Left cardiac atrium (tissue), 4 donors: ENCODE results near the gene PCBP3. TPM values are rescaled to one million over a fixed set of nuclear protein-coding genes. Genes with fewer than 3 reads are reported as not detected.

Experiments
- ATAC-seq, 2 donors: fragments of 200-7000 bp; cut with Tn5 transposase; one replicate each; pipeline ENCODE4 v1.9.1; 2020; ENCODE audit warnings: mild to moderate bottlenecking in 2 of 2, moderate library complexity in 2 of 2
- DNase-seq: peaks from one replicate; pipeline ENCODE4 v3.0.0-alpha.2; 2020
- intact Hi-C, 2 donors: fragments of 100-400 bp; cut with DNase I; formaldehyde crosslinking; loops; one replicate each; pipeline versions ENCODE4 v1.14.1 to v1.15.1; 2022 to 2023
- total RNA-seq, 2 donors: library from RNA; stranded (reverse); fragmentation: NEBNext Ultra II Directional; extraction: Animal tissue kit (Norgen Biotek cat#: 25700); gene quantifications; one replicate each; pipeline ENCODE4 v1.2.1, GENCODE V29; 2021
- donor health status: DM: no; HTN: yes; CAD: no.
- donor health status: DM: no; HTN: yes; CAD: no; lungs with severe emphysema.
- donor health status: DM: yes; HTN: yes; CAD: no.
- donor health status: Dilated cardiomyopathy.

PCBP3 gene
- total RNA-seq, 2 donors from 2014 or later = 5.8 to 5.9 TPM

- intact Hi-C loops = no loop called here
- no peak for DNase-seq
- no peak for ATAC-seq
Measured at GRCh38 chr21:45737485-45738166, 94.1 kb downstream of the PCBP3 start.

DNA sequence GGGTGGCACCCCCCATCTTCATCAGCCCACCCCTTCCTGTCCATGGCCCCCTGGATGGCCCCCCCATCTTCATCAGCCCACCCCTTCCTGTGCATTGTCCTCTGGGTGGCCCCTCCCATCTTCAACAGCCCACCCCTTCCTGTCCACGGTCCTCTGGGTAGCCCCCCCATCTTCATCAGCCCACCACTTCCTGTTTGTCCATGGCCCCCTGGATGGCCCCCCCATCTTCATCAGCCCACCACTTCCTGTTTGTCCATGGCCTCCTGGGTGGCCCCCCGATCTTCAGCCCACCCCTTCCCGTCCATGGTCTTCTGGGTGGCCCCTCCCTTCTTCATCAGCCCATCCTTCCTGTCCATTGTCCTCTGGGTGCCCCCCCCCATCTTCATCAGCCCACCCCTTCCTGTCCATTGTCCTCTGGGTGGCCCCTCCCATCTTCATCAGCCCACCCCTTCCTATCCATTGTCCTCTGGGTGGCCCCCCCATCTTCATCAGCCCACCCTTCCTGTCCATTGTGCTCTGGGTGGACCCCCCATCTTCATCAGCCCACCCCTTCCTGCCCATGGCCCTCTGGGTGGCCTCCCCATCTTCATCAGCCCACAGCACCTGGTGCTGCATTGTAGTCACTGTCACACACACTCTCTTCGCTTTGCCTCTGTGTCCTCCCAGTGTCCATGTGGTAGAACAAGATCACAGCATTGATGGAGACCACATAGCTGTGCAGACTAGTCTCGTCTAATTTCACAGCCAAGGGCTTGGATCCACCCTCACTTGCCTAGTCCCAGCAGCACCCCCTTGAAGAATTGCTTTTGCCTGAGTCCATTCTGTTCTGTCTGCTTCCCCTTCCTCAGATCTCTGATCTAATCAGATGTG is 95.9 kb downstream of the PCBP3 start:
- ATAC-seq (no peak), DNase-seq (no peak)
- intact Hi-C loops = no loop called here

DNA sequence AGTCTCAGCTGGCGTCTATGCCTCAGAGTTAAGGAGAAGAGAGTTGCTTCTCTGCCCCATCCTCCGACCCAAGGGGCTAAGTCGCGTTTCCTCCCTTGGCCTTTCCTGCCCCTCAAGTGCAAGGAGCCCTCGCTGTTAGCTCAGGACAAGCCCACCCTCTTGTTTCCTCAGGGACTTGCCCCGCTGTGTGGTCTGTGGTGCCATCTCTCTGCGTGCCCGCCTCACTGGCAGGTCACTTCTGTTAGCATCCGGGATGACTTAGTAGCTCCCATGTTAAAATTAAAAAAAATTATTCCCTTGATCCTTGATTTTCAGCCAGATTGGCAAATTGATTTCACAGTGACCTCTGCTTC is 96.5 kb downstream of the PCBP3 start:
- DNase-seq (no peak), ATAC-seq (no peak)

DNA sequence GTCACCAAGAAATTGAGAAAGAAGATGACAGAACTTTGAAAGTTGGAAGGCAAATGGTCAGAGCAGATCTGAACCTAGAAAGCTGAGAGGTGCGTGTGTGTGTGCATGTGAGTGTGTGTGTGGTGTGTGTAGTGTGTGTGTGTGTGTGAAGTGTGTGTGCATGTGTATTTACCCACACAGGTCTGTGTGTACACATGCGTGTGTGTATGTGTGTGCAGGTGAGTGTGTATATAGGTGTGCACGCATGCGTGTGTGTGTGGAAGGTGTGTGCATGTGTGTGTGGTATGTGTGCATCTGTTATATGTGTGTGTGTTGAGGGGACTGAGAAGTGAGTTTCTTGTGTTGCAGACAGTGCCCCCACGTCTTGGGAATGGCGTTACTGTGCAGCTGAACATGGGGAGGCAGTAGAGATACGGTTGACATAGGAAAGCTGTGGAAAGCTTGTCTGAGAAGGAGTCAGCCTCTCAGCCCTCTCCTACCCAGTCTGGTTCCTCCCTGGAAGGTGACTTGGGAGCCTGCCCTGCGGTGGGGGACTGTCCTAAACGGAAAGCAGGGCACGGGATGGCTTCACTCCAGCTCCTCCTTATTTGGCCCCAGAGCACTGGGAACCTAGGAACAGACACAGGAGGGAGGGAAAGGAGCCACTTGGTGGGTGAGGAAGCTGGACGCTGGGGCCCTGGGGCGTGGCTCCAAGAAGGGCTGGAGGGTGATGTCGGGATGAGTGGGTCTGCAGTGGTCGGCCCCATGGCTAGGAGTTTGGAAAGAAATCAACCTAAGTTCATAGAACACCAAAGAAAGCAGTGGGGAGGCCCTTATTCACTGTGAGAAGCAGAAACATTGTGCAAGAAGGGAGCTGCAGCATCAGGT is 97.2 kb downstream of the PCBP3 start:
- ATAC-seq = no peak
- DNase-seq = no peak
- intact Hi-C loops = no loop called here

More for the DNA sequence above, 96.5 kb downstream of the PCBP3 start:
- intact Hi-C loops = no loop called here

DNA sequence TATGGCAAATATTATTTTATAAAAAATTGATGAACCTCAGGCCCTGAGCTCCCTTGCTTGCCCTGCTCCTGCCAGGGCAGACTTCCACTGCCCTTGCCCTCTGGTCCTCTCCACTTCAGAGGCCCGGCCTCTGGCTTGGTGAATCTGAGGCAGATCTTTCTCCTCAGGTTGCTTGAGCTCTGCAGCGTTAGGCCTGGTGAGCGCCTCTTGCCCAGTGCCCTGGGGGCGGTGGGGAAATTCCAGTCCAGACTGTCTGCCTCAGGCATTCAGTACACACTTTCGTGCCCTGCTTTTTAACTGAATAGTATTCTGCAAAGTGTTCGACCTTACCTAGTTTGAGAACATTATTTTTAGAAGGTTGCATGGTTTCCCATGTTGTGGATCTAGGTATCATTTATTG is 98.2 kb downstream of the PCBP3 start:
- ATAC-seq (no peak), DNase-seq (no peak)
- intact Hi-C loops = no loop called here

DNA sequence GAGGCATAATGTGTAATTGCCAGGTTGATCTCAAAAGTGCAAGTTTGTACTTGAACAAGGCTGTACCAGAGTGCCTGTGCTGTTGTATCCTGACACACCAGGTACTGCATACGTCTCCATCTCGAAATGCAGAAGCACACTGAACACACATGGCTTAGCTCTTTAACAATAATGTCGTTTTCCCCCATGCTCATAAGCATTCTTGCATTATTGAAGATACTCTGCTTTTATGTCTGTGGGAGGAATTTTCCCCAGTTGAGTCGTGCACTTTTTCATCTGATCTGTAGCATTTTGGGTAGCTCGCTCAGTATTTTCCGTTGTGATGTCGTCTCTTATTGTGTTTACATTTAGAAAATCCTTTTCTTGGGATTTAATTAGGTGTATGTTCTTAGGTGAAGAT is 98.7 kb downstream of the PCBP3 start:
- no peak for DNase-seq
- no peak for ATAC-seq
- intact Hi-C loops = no loop called here

GRCh38 chr21:45745256-45745655 is 101.7 kb downstream of the PCBP3 start:
- ATAC-seq (no peak), DNase-seq (no peak)
- intact Hi-C loops = no loop called here

GRCh38 chr21:45747233-45747766 is 103.8 kb downstream of the PCBP3 start:
- intact Hi-C loops = no loop called here
- ATAC-seq (peak in 1 of 2 donors; percentile 18), DNase-seq (no peak)

DNA sequence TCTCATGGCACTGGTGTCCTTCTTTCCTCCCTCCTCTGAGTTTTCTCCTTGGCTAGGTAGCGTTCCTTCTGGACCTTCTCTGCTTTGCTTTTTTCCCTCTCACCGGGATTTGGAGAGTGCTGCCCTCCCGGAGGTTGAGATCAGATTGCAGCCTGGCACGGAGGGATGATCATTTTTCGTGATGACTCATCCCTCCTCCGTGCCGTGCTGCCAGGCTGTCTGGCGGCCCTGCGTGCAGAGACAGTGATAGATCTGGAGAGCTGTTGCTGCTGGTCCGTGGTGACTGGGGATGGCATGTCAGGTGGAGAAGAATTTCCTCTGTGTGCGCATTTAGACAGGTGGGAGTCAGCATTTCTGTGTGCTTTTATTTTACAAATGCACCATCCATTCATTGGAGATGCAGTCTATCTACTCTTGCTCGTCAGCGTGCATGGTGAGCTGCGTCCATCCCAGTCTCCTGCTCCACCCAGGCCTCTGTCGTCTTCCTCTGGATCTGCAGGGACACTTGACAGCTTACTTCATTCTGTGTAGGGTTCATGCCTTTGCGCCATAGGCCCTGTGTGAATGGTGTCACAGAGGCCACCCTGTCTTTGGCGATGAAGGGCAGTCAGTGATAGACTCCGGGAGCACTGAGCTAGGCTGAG is 104.4 kb downstream of the PCBP3 start:
- intact Hi-C loops = no loop called here
- peak; percentile 88 to 98 for ATAC-seq
- peak; percentile 44 for DNase-seq

- intact Hi-C loops = no loop called here
- DNase-seq (no peak), ATAC-seq (peak; percentile 55 to 67)
Measured at GRCh38 chr21:45748593-45748992, 105.1 kb downstream of the PCBP3 start.

GRCh38 chr21:45749974-45750373 is 106.4 kb downstream of the PCBP3 start:
- intact Hi-C loops = no loop called here
- DNase-seq (no peak), ATAC-seq (no peak)

GRCh38 chr21:45750936-45751335 is 107.4 kb downstream of the PCBP3 start:
- intact Hi-C loops = no loop called here
- DNase-seq = no peak
- no peak for ATAC-seq

DNA sequence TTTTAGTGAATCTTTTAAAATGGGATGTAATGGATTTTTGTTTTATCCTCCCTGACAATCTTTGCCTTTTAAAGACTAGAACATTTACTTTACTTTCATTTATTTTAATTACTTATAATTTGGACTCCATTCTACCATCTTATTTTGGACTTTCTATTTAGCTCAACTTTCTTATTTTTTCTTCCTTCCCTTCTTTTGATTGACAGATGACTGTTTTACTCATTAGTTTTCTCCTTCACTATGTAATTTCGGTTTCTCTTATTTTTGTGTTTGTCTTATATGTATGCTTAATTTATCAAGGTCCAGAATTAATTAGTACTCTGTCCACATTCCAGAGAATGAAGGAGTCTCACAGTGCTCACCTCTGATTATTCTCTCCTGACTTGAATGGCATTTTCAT is 109.9 kb downstream of the PCBP3 start:
- DNase-seq (no peak), ATAC-seq (no peak)
- intact Hi-C loops = no loop called here

- ATAC-seq = no peak
- no peak for DNase-seq
Measured at GRCh38 chr21:45756029-45756428, 112.5 kb downstream of the PCBP3 start.

DNA sequence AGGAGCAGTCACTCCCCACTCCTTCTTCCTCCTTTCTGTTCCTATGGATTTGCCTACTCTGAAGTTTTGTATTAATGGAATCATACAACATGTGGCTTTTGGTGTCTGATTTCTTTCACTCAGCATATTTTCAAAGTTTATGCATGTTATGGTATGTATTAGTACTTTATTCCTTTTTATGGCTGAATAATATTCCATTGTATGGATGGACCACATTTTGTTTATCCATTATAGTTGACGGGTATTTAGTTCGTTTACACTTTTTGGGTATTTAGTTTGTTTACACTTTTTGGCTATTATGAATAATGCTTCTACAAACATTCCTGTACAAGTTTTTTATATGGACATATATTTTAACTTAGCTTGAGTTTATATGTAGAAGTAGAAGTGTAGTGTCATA is 113.1 kb downstream of the PCBP3 start:
- intact Hi-C loops = no loop called here
- no peak for ATAC-seq
- no peak for DNase-seq

More at GRCh38 chr21:45756029-45756428, 112.5 kb downstream of the PCBP3 start:
- intact Hi-C loops = no loop called here

GRCh38 chr21:45761704-45762103 is 118.2 kb downstream of the PCBP3 start:
- no peak for DNase-seq
- ATAC-seq = no peak
- intact Hi-C loops = no loop called here

- intact Hi-C loops = no loop called here
- ATAC-seq (no peak), DNase-seq (no peak)
Measured at GRCh38 chr21:45763074-45763473, 119.5 kb downstream of the PCBP3 start.

- DNase-seq = no peak
- no peak for ATAC-seq
- intact Hi-C loops = no loop called here
Measured at GRCh38 chr21:45763506-45763905, 120.0 kb downstream of the PCBP3 start.

DNA sequence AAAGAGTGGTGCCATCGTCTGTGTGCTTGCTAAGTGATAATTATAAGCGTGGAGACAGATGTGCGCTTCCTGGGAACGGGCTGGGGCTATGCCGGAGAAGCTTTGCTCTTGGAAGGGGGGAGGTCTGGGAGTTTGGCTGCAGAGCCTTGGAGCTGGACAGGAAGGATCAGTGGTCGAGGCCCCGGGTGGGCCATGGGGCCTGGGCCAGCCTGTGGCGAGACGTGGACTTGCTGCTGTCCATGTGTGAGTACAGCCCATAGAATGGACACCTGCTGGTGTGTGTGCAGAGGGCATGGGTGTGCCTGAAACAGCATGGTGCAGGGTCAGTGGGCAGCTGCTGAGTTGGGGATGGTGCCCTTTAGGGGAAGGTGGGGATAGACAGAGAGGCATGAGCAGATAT is 121.3 kb downstream of the PCBP3 start:
- no peak for ATAC-seq
- DNase-seq = no peak
- intact Hi-C loops = no loop called here
